Coronary artery (tissue), 2 donors: ENCODE data around the gene CAMTA1.

Experiments used
- DNase-seq: peaks from one replicate; pipeline ENCODE4 v3.0.0-alpha.2; 2017; ENCODE audit warnings: low spot score
- H3K27ac ChIP-seq, 2 donors: fragments of 200-600 bp; sonication (generic); one replicate each; pipeline ENCODE4 v1.5.1; 2016 to 2019
- H3K4me3 ChIP-seq: fragments of 200-600 bp; sonication (generic); 2 replicates; pipeline ENCODE4 v1.5.1; 2016; ENCODE audit warnings: mild to moderate bottlenecking, moderate library complexity
- CTCF ChIP-seq: fragments of 200-600 bp; sonication (generic); IDR thresholded peaks from one replicate; pipeline ENCODE4 v1.5.1; 2019; ENCODE audit warnings: antibody characterized with exemption

Gene CAMTA1

GRCh38 chr1:7744882-7745281, 959.6 kb downstream of the CAMTA1 start:
- no peak for TF ChIP-seq CTCF
- no peak for DNase-seq
- Histone ChIP-seq H3K4me3 (no peak overlapping the region), H3K27ac (no peak overlapping the region)

GRCh38 chr1:7745783-7746182, 960.5 kb downstream of the CAMTA1 start:
- no peak for TF ChIP-seq CTCF
- Histone ChIP-seq H3K27ac (no peak overlapping the region), H3K4me3 (no peak overlapping the region)
- no peak for DNase-seq

- no peak for TF ChIP-seq CTCF
- Histone ChIP-seq H3K4me3 (no peak overlapping the region), H3K27ac (no peak overlapping the region)
- DNase-seq, result no peak
Measured at GRCh38 chr1:7747605-7748004, 962.4 kb downstream of the CAMTA1 start.

GRCh38 chr1:7749126-7749525, 963.9 kb downstream of the CAMTA1 start:
- Histone ChIP-seq H3K27ac (no peak overlapping the region), H3K4me3 (no peak overlapping the region)
- DNase-seq, result no peak
- TF ChIP-seq CTCF, result no peak

GRCh38 chr1:7751174-7751573, 965.9 kb downstream of the CAMTA1 start:
- Histone ChIP-seq H3K27ac (no peak overlapping the region), H3K4me3 (no peak overlapping the region)
- DNase-seq, result no peak
- no peak for TF ChIP-seq CTCF

- no peak for DNase-seq
- H3K27ac ChIP-seq, result no peak overlapping the region
- TF ChIP-seq CTCF, result peak; percentile 54
- peak overlapping the region; percentile 53 for H3K4me3 ChIP-seq
Measured at GRCh38 chr1:7752512-7753417, 967.5 kb downstream of the CAMTA1 start.

- H3K27ac ChIP-seq, result no peak overlapping the region
- DNase-seq, result no peak
- TF ChIP-seq CTCF, result no peak
- H3K4me3 ChIP-seq, result no peak overlapping the region
Measured at GRCh38 chr1:7753641-7754040, 968.4 kb downstream of the CAMTA1 start.
